Activated T-helper 2 cell treated with anti-CD3 and anti-CD28 coated beads, Interferon-gamma antibody, Interleukin-2, Interleukin-4, amounts not matched to agents 10 μg/mL and 5 μg/mL and 100 μg/mL, durations not matched to agents 14 hours and 24 hours and 36 hours (primary cell): ENCODE measurements around the gene ARMC12. TPM values are rescaled to one million over a fixed set of nuclear protein-coding genes. Genes with fewer than 3 reads are reported as not detected.
"Not testable (repeated sequence)": the region's sequence is repeated elsewhere in the genome, so short reads cannot be mapped to it uniquely, and the experiment has no call there.

Experiments
- DNase-seq: peaks from one replicate; pipeline ENCODE4 v3.0.0; 2021; ENCODE audit warnings: low spot score
- H3K27ac Mint-ChIP-seq: one replicate; pipeline ENCODE4 v1.8.0; 2021; ENCODE audit warnings: mixed read lengths
- H3K27me3 Mint-ChIP-seq: one replicate; pipeline ENCODE4 v1.8.0; 2021; ENCODE audit warnings: low read depth, mixed read lengths
- H3K36me3 Mint-ChIP-seq: one replicate; pipeline ENCODE4 v1.8.0; 2021; ENCODE audit warnings: low read depth, mixed read lengths
- H3K4me1 Mint-ChIP-seq: one replicate; pipeline ENCODE4 v1.8.0; 2021; ENCODE audit warnings: low read depth, mixed read lengths
- H3K4me3 Mint-ChIP-seq: one replicate; pipeline ENCODE4 v1.8.0; 2021; ENCODE audit warnings: low read depth, mild to moderate bottlenecking, moderate library complexity, mixed read lengths
- H3K9me3 Mint-ChIP-seq: one replicate; pipeline ENCODE4 v1.8.0; 2021; ENCODE audit warnings: mixed read lengths
- intact Hi-C: fragments of 100-400 bp; cut with micrococcal nuclease; formaldehyde crosslinking; loops from one replicate; pipeline ENCODE4 v1.15.1; 2023
- total RNA-seq: library from RNA; stranded (reverse); gene quantifications from 2 replicates; pipeline ENCODE4 v1.2.3, GENCODE V29; 2022

ARMC12 gene
- 0.89 and 0.97 TPM in 2 replicates for total RNA-seq

GRCh38 chr6:35736982-35737412 lies at the start of gene ARMC12:
Gene ARMC12, plus strand, starts transcription at chr6:35737032. Its CDS starts 77 bp downstream, at chr6:35737109.
- H3K36me3 Mint-ChIP-seq, result no peaks in the 10 kb centered on the region
- H3K4me1 Mint-ChIP-seq, result peaks cover 31% of the 10 kb centered on the region
- peak within 1 kb of the TSS; percentile 44 for H3K27ac Mint-ChIP-seq
- no peaks in the 10 kb centered on the region for H3K9me3 Mint-ChIP-seq
- no peaks in the 10 kb centered on the region for H3K27me3 Mint-ChIP-seq
- no peak for DNase-seq
- H3K4me3 Mint-ChIP-seq, result no peak within 1 kb of the TSS
- intact Hi-C loops, result loop anchor here (1.0 to 5.0 kb wide), 5 partner anchors 48 to 215 kb away; partner anchors contain the start of gene FKBP5

- H3K27me3 Mint-ChIP-seq, result no peaks in the 10 kb centered on the region
- DNase-seq, result peak; percentile 48
- no peaks in the 10 kb centered on the region for H3K9me3 Mint-ChIP-seq
Measured at GRCh38 chr6:35687658-35688604, 48.9 kb upstream of the ARMC12 start.

GRCh38 chr6:35688605-35689322 lies 48.1 kb upstream of the ARMC12 start, which contains the start of gene FKBP5:
Gene FKBP5, minus strand, starts transcription at chr6:35688915. Its CDS starts 46,091 bp downstream, at chr6:35642824.
- intact Hi-C loops, result loop anchor here (1.0 to 5.0 kb wide), 4 partner anchors 31 to 106 kb away; partner anchors contain the start of gene ARMC12

More at GRCh38 chr6:35687658-35688604, 48.9 kb upstream of the ARMC12 start:
- H3K4me1 Mint-ChIP-seq, result peaks cover 16% of the 10 kb centered on the region
- peak overlapping the region; percentile 87 for H3K27ac Mint-ChIP-seq
- H3K36me3 Mint-ChIP-seq, result peaks cover 8% of the 10 kb centered on the region
- intact Hi-C loops, result loop anchor here (1.0 to 5.0 kb wide), 4 partner anchors 19 to 106 kb away; partner anchors contain the start of gene ARMC12
- H3K4me3 Mint-ChIP-seq, result peak overlapping the region; percentile 92

GRCh38 chr6:35690006-35690405 lies 46.8 kb upstream of the ARMC12 start:
- intact Hi-C loops, H3K27me3 Mint-ChIP-seq, H3K36me3 Mint-ChIP-seq, DNase-seq, H3K4me3 Mint-ChIP-seq, H3K9me3 Mint-ChIP-seq, H3K27ac Mint-ChIP-seq: not testable (repeated sequence)
- peaks cover 16% of the 10 kb centered on the region for H3K4me1 Mint-ChIP-seq

More at GRCh38 chr6:35688605-35689322, 48.1 kb upstream of the ARMC12 start, which contains the start of gene FKBP5:
- Mint-ChIP-seq H3K27ac (peak within 1 kb of the TSS; percentile 87), H3K27me3 (no peaks in the 10 kb centered on the region), H3K36me3 (peaks cover 5% of the 10 kb centered on the region), H3K9me3 (no peaks in the 10 kb centered on the region), H3K4me3 (peak within 1 kb of the TSS; percentile 92), H3K4me1 (peaks cover 13% of the 10 kb centered on the region)
- DNase-seq, result peak; percentile 86

GRCh38 chr6:35690484-35690883 lies 46.3 kb upstream of the ARMC12 start:
- Mint-ChIP-seq H3K27me3 (no peaks in the 10 kb centered on the region), H3K36me3 (peaks cover 5% of the 10 kb centered on the region), H3K4me1 (peaks cover 16% of the 10 kb centered on the region), H3K4me3 (no peak overlapping the region), H3K27ac (no peak overlapping the region), H3K9me3 (peaks cover 5% of the 10 kb centered on the region)
- intact Hi-C loops, result no loop called here
- DNase-seq, result no peak

GRCh38 chr6:35691027-35691824 lies 45.6 kb upstream of the ARMC12 start:
- H3K27me3 Mint-ChIP-seq, result no peaks in the 10 kb centered on the region
- DNase-seq, result no peak
- intact Hi-C loops, result no loop called here
- no peak overlapping the region for H3K4me3 Mint-ChIP-seq
- peaks cover 5% of the 10 kb centered on the region for H3K9me3 Mint-ChIP-seq
- H3K27ac Mint-ChIP-seq, result no peak overlapping the region
- H3K4me1 Mint-ChIP-seq, result peaks cover 16% of the 10 kb centered on the region
- peaks cover 5% of the 10 kb centered on the region for H3K36me3 Mint-ChIP-seq

- Mint-ChIP-seq H3K9me3 (peaks cover 5% of the 10 kb centered on the region), H3K27me3 (no peaks in the 10 kb centered on the region), H3K4me1 (peaks cover 3% of the 10 kb centered on the region), H3K4me3 (no peak overlapping the region), H3K36me3 (no peaks in the 10 kb centered on the region), H3K27ac (no peak overlapping the region)
- DNase-seq, result no peak
- intact Hi-C loops, result no loop called here
Measured at GRCh38 chr6:35694462-35694861, 42.4 kb upstream of the ARMC12 start.

GRCh38 chr6:35698430-35698829 lies 38.4 kb upstream of the ARMC12 start:
- H3K4me3 Mint-ChIP-seq, H3K27ac Mint-ChIP-seq, H3K4me1 Mint-ChIP-seq, H3K36me3 Mint-ChIP-seq, intact Hi-C loops, H3K27me3 Mint-ChIP-seq, H3K9me3 Mint-ChIP-seq, DNase-seq: not testable (repeated sequence)

GRCh38 chr6:35698858-35699257 lies 38.0 kb upstream of the ARMC12 start:
- no peak overlapping the region for H3K27ac Mint-ChIP-seq
- DNase-seq, result no peak
- H3K4me3 Mint-ChIP-seq, result no peak overlapping the region
- peaks cover 3% of the 10 kb centered on the region for H3K4me1 Mint-ChIP-seq
- no peaks in the 10 kb centered on the region for H3K27me3 Mint-ChIP-seq
- peaks cover 10% of the 10 kb centered on the region for H3K9me3 Mint-ChIP-seq
- H3K36me3 Mint-ChIP-seq, result peaks cover 2% of the 10 kb centered on the region
- intact Hi-C loops, result no loop called here

GRCh38 chr6:35703554-35703953 lies 33.3 kb upstream of the ARMC12 start:
- peaks cover 7% of the 10 kb centered on the region for H3K9me3 Mint-ChIP-seq
- no peak for DNase-seq
- H3K4me3 Mint-ChIP-seq, result no peak overlapping the region
- H3K27me3 Mint-ChIP-seq, result no peaks in the 10 kb centered on the region
- peaks cover 9% of the 10 kb centered on the region for H3K4me1 Mint-ChIP-seq
- intact Hi-C loops, result no loop called here
- H3K36me3 Mint-ChIP-seq, result peaks cover 7% of the 10 kb centered on the region
- H3K27ac Mint-ChIP-seq, result no peak overlapping the region

GRCh38 chr6:35706468-35706867 lies 30.4 kb upstream of the ARMC12 start:
- Mint-ChIP-seq H3K9me3 (peaks cover 11% of the 10 kb centered on the region), H3K27ac (no peak overlapping the region), H3K36me3 (peaks cover 10% of the 10 kb centered on the region), H3K4me1 (peaks cover 19% of the 10 kb centered on the region), H3K27me3 (no peaks in the 10 kb centered on the region), H3K4me3 (no peak overlapping the region)
- DNase-seq, result no peak
- intact Hi-C loops, result no loop called here
